Stomach smooth muscle (tissue), 2 donors: ENCODE data around the gene RSPO4.
"Not testable (repeated sequence)": the region's sequence is repeated elsewhere in the genome, so short reads cannot be mapped to it uniquely, and the experiment has no call there.

Experiments used
- H3K27ac ChIP-seq: one replicate; pipeline ENCODE4 v1.7.0; 2013; ENCODE audit warnings: mild to moderate bottlenecking, low read length, inconsistent platforms
- H3K27me3 ChIP-seq, 2 donors: one replicate each; pipeline ENCODE4 v1.7.0; 2013; ENCODE audit warnings: low read length in 2 of 2; ENCODE audit not compliant: insufficient read depth in 2 of 2, control insufficient read depth in 1 of 2
- H3K36me3 ChIP-seq, 2 donors: one replicate each; pipeline ENCODE4 v1.7.0; 2013; ENCODE audit warnings: low read length in 2 of 2; ENCODE audit not compliant: control insufficient read depth in 2 of 2, insufficient read depth in 2 of 2
- H3K4me1 ChIP-seq: one replicate; pipeline ENCODE4 v1.7.0; 2013; ENCODE audit warnings: low read length; ENCODE audit not compliant: control insufficient read depth, insufficient read depth
- H3K4me3 ChIP-seq, 2 donors: one replicate each; pipeline ENCODE4 v1.7.0; 2013; ENCODE audit warnings: low read length in 2 of 2
- H3K9ac ChIP-seq, 2 donors: one replicate each; pipeline ENCODE4 v1.7.0; 2013; ENCODE audit warnings: low read length in 2 of 2, mild to moderate bottlenecking in 1 of 2
- H3K9me3 ChIP-seq, 2 donors: one replicate each; pipeline ENCODE4 v1.7.0; 2013; ENCODE audit warnings: low read length in 2 of 2; ENCODE audit not compliant: control insufficient read depth in 2 of 2
- donor health status: healthy.
- donor health status: Pancreatic carcinoma.

The RSPO4 gene

DNA sequence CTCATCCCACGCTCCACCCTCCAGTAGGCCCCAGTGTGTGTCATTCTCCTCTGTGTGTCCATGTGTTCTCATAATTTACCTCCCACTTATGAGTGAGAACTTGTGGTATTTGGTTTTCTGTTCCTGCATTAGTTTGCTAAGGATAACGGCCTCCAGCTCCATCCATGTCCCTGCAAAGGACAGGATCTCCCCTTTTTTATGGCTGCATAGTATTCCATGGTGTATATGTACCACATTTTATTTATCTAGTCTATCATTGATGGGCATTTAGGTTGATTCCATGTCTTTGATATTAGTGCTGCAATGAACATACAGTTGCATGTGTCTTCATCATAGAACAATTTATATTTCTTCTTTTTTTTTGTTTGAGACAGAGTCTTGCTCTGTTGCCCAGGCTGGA lies 24.1 kb upstream of the RSPO4 start:
- not testable (repeated sequence) for H3K27ac ChIP-seq, H3K9ac ChIP-seq, H3K4me3 ChIP-seq, H3K9me3 ChIP-seq, H3K36me3 ChIP-seq, H3K4me1 ChIP-seq, H3K27me3 ChIP-seq

DNA sequence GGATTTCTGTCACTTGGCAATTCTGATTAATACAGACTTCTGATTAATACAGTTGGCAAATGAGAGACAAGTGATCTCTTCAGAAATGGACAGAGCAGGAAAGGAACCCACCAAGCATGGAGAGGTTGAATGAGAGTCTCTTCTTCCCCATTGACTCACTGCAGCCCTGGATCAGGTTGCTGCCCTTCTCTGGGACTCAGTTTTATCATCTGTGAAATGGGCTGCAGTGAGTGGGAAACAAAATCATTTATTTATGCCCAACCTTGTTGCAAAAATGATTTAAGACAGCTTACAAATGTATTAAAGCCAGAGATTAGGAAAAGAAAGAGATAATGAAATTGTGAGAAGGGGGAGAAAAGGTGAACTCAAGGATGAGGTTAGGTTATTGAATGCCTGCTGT lies 20.8 kb upstream of the RSPO4 start:
- H3K36me3 ChIP-seq = no peaks in the 10 kb centered on the region
- no peak overlapping the region for H3K9ac ChIP-seq

DNA sequence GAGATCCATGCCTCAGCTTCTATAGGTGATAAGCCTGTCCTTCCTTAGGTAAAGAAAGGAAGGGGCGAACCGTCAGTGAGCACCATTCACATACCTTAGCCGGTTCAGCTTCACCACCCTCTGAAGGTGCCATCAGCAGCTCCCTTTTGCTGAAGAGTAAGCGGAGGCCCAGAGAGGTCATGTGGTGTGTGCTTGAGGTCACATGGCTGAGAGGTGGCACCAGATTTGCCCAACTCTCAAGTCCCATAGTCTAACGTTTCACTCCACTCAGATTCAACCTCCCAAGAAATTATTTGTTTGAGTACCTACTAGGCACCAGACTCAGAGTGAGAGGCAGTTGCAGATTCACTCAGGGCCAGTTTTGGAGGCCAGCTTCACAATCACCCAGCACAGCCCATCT lies 18.5 kb upstream of the RSPO4 start:
- no peak overlapping the region for H3K27ac ChIP-seq
- H3K27me3 ChIP-seq = no peaks in the 10 kb centered on the region
- no peak overlapping the region for H3K9ac ChIP-seq
- H3K4me1 ChIP-seq = no peaks in the 10 kb centered on the region
- H3K4me3 ChIP-seq = no peak overlapping the region
- H3K9me3 ChIP-seq = no peaks in the 10 kb centered on the region
- H3K36me3 ChIP-seq = no peaks in the 10 kb centered on the region

More for the DNA sequence above, 20.8 kb upstream of the RSPO4 start:
- Histone ChIP-seq H3K9me3 (no peaks in the 10 kb centered on the region), H3K4me3 (no peak overlapping the region), H3K4me1 (no peaks in the 10 kb centered on the region), H3K27me3 (no peaks in the 10 kb centered on the region), H3K27ac (no peak overlapping the region)

DNA sequence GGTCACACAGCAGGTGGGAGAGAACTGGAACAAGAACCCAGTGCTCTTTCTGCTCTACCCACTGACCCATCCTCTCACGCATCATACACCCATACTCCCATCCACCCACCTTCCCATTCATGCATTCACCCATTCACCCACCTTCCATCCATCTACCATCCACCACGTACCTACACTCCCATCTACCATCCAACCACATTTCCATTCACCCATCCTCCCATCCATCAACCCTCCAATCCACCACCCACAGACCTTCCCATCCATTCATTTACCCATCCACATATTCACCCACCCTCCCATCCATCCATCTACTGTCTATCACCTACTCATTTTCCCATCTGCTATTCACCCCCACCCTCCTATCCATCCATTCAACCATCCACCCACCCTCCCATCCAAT lies 17.2 kb upstream of the RSPO4 start:
- Histone ChIP-seq H3K9me3 (no peaks in the 10 kb centered on the region), H3K27me3 (no peaks in the 10 kb centered on the region), H3K4me3 (no peak overlapping the region), H3K9ac (no peak overlapping the region), H3K4me1 (no peaks in the 10 kb centered on the region), H3K27ac (no peak overlapping the region), H3K36me3 (no peaks in the 10 kb centered on the region)

DNA sequence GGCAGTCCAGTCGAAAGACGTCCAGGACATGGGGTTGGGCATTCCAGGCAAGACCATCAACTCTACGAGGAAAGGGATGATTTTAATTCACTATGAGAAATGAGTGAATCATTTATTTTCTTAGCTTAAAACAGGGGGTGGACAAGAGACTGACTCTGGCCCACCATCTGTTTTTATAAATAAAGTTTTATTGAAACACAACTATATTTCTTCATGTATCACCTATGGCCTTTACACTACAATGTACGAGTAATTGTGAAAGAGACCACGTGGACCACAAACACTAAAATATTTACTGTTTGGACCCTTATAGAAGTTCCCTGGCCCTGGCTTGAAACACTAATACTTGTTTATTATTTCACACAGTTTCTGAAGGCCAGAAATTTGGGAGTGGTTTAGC lies 15.6 kb upstream of the RSPO4 start:
- no peaks in the 10 kb centered on the region for H3K9me3 ChIP-seq
- no peaks in the 10 kb centered on the region for H3K27me3 ChIP-seq
- H3K4me1 ChIP-seq = no peaks in the 10 kb centered on the region
- no peak overlapping the region for H3K4me3 ChIP-seq
- no peak overlapping the region for H3K27ac ChIP-seq
- no peaks in the 10 kb centered on the region for H3K36me3 ChIP-seq
- H3K9ac ChIP-seq = no peak overlapping the region

DNA sequence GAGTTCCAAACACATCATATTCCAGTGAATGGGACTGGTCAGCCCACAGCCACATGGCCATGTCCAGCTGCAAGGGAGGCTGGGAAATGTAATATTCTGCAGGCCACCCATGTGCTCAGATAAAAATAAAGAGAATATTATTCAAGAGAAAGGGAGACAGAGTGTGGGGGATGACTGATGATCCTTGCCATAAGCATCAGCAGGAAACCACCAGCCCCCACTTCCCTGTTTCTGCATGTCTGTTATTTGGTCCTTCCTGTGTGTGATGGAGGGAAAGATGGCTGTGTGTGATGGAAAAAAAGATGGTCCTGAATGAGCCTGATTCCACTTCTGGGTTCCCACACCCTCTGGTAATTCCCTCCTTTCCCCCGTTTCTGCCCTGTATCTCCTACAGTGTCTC lies 13.1 kb upstream of the RSPO4 start:
- Histone ChIP-seq H3K4me3 (no peak overlapping the region), H3K27me3 (no peaks in the 10 kb centered on the region), H3K27ac (no peak overlapping the region), H3K9ac (no peak overlapping the region), H3K4me1 (no peaks in the 10 kb centered on the region), H3K9me3 (no peaks in the 10 kb centered on the region), H3K36me3 (no peaks in the 10 kb centered on the region)

DNA sequence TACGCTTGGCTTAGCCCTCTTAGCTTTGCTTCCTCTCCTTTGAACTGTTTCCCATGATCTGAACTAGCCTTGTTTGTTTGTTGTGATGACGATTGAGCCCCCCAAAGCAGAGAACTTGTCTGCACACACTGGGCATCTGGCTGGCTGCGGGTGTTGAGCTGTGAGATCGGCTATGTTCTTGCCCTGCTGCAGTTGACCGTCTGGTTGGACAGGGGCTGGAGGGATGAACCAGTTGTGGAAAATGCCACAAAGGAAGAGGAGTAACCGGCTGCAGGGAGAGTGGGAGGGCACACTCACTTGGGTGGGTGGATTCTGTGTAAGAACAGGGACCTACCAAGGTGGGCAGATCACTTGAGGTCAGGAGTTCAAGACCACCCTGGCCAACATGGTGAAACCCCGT lies 12.4 kb upstream of the RSPO4 start:
- no peak overlapping the region for H3K27ac ChIP-seq
- no peaks in the 10 kb centered on the region for H3K27me3 ChIP-seq
- no peak overlapping the region for H3K9ac ChIP-seq
- H3K4me3 ChIP-seq = no peak overlapping the region
- H3K36me3 ChIP-seq = no peaks in the 10 kb centered on the region
- no peaks in the 10 kb centered on the region for H3K9me3 ChIP-seq
- no peaks in the 10 kb centered on the region for H3K4me1 ChIP-seq

DNA sequence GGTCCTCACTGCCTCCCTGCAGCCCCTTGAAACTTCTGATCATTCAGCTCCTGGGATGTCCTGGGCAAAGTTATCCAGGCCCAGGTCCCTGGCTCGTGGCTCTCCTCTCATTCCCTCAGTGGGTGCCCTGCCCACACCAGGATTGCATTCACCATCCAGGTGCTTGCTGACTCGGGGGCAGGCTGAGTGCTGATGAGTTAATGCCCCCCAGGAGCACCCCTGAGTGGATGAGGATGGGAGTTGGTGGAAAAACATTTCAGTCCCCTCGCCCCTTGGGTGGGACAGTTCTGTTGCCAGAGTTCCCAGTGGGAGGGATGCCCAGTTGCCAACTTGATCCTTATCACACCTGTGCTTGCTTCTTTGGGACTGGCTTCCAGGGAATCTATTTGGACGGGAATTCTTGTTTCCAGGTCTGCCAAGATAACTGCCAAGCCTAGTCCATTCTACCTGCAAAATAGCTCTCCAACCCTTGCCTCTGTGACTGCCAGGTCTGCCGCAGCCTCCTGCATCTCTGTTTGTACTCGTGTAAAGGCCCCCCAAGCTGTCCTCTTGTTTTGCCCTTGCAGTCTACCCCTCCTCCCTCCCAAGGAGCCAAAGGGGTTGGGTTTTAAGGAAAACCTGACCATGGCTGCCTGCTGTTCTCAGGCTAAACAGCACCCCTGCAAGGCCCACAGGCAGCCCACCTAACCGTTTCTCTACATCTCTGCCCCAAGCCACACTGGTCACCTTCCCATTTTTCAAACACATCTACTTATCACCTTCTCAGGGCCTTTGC lies 11.6 kb upstream of the RSPO4 start:
- no peak overlapping the region for H3K4me3 ChIP-seq
- H3K27ac ChIP-seq = no peak overlapping the region
- H3K36me3 ChIP-seq = no peaks in the 10 kb centered on the region
- no peaks in the 10 kb centered on the region for H3K27me3 ChIP-seq
- H3K9me3 ChIP-seq = peaks cover 0 to 3% of the 10 kb centered on the region in 2 donors
- H3K9ac ChIP-seq = no peak overlapping the region
- no peaks in the 10 kb centered on the region for H3K4me1 ChIP-seq

DNA sequence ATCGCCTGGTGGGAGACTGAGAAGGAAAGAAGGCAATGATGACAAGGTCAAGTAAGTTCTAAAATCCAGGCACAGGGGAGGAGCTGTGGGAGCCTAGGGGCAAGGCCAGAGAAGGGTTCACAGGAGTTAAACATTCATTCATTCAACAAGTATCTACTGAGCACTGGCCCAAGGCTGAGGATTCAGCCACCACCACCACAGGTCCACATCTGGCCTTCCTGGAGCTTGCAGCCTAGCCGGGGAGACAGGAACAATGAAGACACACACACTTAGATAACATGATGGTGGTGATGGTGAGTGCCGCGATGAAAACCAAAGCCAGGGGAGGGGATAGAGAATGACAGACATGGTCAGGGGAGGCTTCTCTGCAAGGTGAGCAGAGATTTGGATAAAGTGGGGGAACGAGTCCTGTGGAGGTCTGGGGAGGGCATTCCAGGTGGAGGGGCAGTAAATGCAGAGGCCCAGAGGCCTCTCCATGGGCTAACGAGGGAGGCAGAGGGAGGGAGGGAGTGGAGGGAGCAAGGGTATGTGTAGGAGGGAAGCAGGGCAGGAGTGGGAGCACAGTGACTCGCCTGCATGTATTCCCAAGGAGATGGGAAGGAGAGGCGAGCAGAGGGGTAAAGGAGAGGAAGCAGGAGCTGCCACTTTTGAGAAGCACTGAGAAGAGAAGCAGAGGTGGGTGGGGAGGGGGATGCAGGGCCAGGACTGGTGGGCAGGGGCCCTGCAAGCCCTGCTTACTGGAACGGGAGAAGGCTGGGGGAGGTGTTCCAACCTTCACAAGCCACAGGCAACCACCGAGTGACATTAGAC lies 10.5 kb upstream of the RSPO4 start:
- Histone ChIP-seq H3K36me3 (no peaks in the 10 kb centered on the region), H3K4me3 (no peak overlapping the region), H3K9ac (no peak overlapping the region), H3K9me3 (peaks cover 0 to 3% of the 10 kb centered on the region in 2 donors), H3K4me1 (no peaks in the 10 kb centered on the region), H3K27me3 (no peaks in the 10 kb centered on the region), H3K27ac (no peak overlapping the region)

DNA sequence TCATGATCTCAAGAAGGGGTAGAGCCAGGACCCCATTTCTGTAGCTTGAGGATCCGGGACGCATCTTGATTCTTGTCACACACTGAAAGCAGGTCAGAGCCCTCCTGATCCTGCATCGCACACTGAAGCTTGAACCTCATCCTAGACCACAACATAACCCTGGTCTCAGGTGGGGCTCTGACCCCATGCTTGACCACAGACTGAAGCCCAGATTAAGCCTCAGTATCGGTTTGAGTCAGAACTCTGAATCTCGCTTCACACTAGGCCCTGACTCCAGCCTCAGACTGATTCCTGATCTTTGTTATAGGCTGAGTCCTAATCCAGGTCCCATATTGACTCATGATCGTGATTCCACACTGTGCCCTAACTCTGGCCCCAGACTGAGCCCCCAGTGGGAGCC lies 8.5 kb upstream of the RSPO4 start:
- Histone ChIP-seq H3K27ac (no peak overlapping the region), H3K9me3 (peaks cover 0 to 3% of the 10 kb centered on the region in 2 donors), H3K36me3 (no peaks in the 10 kb centered on the region), H3K9ac (no peak overlapping the region), H3K27me3 (peaks cover 0 to 4% of the 10 kb centered on the region in 2 donors), H3K4me1 (no peaks in the 10 kb centered on the region), H3K4me3 (no peak overlapping the region)

DNA sequence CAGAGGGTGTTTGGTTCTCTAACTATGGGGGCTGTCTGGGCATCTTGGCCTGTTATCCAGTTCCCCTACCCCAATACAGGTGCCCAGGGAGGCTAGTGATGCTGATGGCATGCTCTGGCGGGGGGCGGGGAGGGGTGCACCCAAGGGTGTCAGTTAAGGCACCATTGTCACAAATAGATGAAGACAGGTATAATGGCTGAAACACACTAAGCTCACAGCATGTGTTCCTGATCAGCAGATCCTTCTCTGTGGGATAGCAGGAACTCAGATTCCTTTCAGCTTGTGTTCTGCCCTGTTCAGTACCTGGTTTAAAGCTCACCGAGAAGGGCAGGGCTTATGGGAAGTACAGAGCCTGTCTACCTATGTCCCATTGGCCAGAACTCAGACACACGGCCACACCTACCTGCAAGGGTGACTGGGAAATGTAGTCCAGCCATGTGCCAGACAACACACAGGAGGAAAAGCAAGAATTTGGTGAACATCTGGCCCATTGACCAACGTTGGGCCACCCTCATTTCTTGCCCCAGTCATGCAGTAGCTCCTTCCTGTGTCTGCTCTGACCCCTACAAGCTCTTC lies 3.4 kb upstream of the RSPO4 start:
- no peaks in the 10 kb centered on the region for H3K36me3 ChIP-seq
- peaks cover 28 to 30% of the 10 kb centered on the region in 2 donors for H3K27me3 ChIP-seq
- H3K9me3 ChIP-seq = peaks cover 0 to 3% of the 10 kb centered on the region in 2 donors
- H3K9ac ChIP-seq = no peak overlapping the region
- no peaks in the 10 kb centered on the region for H3K4me1 ChIP-seq
- H3K4me3 ChIP-seq = no peak overlapping the region
- H3K27ac ChIP-seq = no peak overlapping the region
